Left kidney (tissue), 8 donors: ENCODE results near the gene NCOA3. TPM values are rescaled to one million over a fixed set of nuclear protein-coding genes. Genes with fewer than 3 reads are reported as not detected.
"Not testable (repeated sequence)": the region's sequence is repeated elsewhere in the genome, so short reads cannot be mapped to it uniquely, and the experiment has no call there.

Experiments used
- DNase-seq: peaks from one replicate; pipeline ENCODE4 v3.0.0-alpha.2; 2013
- long read RNA-seq, 8 donors: transcript quantifications; one replicate each; lab custom pipeline, GENCODE V29; 2026
- polyA plus RNA-seq: library from polyadenylated mRNA; unstranded; fragments of 120-200 nt; gene quantifications from one replicate; pipeline ENCODE4 v1.2.1, GENCODE V29; 2013; ENCODE audit not compliant: insufficient read length

The NCOA3 gene
- polyA plus RNA-seq = 46.3 TPM
- long read RNA-seq, donor 1, partial matches to known transcripts = 50 of 58 reads
- long read RNA-seq, donor 1, other reads (novel, unspliced or antisense) = 8 of 58 reads
- long read RNA-seq, donor 2 = 0 reads
- long read RNA-seq, donor 3 = 0 reads
- long read RNA-seq, donor 4 = 0 reads
- long read RNA-seq, donor 5, partial matches to known transcripts = 7 of 7 reads
- long read RNA-seq, donor 5, other reads (novel, unspliced or antisense) = 0 of 7 reads
- long read RNA-seq, donor 6, partial matches to known transcripts = 19 of 19 reads
- long read RNA-seq, donor 6, other reads (novel, unspliced or antisense) = 0 of 19 reads
- long read RNA-seq, donor 7, partial matches to known transcripts = 35 of 35 reads
- long read RNA-seq, donor 7, other reads (novel, unspliced or antisense) = 0 of 35 reads
- long read RNA-seq, donor 8 = 0 reads

DNA sequence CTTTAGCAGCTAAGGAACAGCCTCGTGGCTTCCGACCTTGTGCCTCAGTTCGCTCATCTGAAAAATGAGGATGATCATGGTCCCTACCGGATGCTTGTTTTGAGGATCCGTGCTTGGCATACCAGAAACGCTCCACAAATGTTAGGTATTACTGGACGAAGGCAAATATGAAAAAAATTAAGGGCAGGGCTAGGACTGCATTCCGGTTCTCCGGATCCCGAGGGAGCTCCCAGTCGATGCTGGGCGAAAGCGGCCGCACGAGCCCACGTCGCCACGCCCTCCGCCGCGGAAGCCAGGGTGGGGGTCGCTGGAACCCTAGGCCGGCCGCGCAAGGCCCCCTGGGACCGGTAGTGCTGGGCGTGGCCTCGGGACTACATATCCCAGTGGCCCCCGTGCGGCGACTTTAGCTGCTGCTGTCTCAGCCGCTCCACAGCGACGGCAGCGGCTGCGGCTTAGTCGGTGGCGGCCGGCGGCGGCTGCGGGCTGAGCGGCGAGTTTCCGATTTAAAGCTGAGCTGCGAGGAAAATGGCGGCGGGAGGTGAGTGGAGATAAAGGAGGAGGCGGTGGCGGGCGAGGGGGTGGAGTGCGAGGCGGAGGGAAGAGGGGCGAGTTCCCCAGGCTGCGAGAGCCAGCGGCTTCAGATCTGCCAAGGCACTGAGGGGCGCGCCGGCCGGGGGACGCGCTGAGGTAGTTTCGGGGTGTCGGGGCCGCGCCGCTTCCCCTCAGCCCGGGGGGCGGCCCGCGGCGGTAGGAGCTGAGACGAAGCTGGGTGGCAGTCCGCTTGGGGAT lies at the start of gene NCOA3:
NCOA3 (plus strand) TSS at position 406 of the 789 bp plus-strand sequence. CDS start 120,361 bp downstream, outside the sequence.
- peak; percentile 96 for DNase-seq

DNA sequence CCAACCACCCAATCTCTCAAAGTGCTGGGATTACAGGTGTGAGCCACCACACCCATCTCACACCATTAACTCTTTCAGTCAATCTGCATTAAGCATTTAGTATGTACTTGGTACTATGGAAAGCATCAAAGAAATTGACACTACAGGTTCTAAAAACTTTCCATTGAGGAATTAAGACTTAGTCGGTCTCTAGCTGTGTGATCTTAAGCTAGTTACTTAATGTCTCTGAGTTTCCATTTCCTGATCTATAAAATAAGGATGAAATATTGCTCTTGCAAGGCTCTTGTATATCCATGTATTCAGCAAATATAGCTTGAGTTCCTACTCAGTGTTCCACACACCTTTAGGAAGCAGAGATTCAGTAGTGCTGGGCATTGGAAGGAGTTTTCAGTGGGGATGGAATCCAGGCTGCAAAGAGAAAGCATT lies 48.9 kb upstream of the NCOA3 start:
- no peak for DNase-seq

- no peak for DNase-seq
These were observed 48.4 kb upstream of the NCOA3 start for GRCh38 chr20:47453167-47453782.

- DNase-seq = no peak
These were observed 47.2 kb upstream of the NCOA3 start for GRCh38 chr20:47454298-47455132.

GRCh38 chr20:47455133-47456040 lies 46.3 kb upstream of the NCOA3 start:
- no peak for DNase-seq

- DNase-seq = no peak
These were observed 45.6 kb upstream of the NCOA3 start for GRCh38 chr20:47456041-47456537.

DNA sequence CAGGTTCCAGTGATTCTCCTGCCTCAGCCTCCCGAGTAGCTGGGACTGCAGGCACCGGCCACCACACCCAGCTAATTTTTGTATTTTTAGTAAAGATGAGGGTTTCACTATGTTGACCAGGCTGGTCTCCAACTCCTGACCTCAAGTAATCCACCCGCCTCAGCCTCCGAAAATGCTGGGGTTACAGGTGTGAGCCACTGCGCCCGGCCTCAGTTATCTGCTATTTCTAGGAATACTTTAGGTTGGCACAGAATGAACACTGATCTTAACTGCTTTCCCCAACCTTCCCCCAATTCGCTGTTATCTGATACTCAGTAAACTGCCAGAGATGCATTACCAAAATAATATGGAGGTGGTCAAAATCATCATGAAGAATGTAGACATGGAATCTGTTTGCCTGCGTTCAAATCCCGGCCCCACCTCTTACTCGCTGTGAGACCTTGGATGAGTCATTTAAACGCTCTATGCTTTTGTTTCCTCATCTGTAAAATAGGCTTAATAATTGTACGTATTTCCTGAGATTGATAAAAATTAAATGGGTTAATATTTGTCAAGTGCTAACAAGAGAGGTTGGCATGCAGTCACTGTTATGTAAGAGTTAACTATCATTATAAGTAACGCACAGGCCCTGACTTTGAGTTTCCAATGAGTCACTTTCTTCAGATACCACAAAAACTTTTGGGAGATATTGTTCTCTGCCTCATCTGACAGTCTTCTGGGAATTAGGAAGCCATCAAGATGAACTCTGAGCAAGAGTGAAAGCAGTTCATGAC lies 44.5 kb upstream of the NCOA3 start:
- no peak for DNase-seq

GRCh38 chr20:47458280-47459050 lies 43.2 kb upstream of the NCOA3 start:
- DNase-seq = not testable (repeated sequence)

- DNase-seq = no peak
These were observed 42.2 kb upstream of the NCOA3 start for GRCh38 chr20:47459344-47460073.

GRCh38 chr20:47460761-47461112 lies 41.0 kb upstream of the NCOA3 start:
- not testable (repeated sequence) for DNase-seq

DNA sequence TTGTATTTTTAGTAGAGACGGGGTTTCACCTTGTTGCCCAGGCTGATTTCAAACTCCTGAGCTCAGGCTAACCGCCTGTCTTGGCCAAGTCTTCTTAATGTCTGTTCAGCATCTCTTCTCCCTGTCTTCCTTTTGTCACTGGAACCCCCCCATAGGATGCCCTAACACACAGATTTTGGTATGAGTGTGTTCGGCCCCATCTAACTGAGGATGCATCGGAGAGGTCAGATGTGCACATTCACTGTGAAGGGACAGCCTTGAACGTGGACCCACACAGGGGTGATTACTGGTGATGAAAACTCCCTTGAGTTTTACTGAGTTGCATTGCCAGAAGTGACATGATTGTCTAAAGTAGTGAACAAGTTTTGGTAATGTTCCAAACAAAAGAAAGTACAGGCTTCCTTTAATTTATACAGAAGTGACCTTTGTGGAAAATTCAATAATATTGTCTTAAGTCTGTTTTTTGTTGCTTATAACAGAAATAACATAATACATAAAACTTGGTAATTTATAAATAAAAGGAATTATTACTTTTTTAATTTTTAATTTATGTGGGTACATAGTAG lies 40.5 kb upstream of the NCOA3 start:
- DNase-seq = no peak

DNA sequence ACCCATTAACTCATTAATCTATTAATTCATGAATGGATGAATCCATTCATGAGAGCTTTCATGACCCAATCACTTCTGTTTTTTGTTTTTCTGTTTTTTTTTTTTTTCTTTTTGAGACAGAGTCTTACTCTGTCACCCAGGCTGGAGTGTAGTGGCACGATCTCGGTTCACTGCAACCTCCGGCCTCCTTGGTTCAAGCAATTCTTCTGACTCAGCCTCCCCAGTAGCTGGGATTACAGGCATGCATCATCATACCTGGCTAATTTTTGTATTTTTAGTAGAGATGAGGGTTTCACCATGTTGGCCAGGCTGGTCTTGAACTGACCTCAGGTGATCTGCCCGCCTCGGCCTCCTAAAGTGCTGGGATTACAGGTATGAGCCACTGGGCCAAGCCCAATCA lies 39.8 kb upstream of the NCOA3 start:
- DNase-seq = not testable (repeated sequence)

DNA sequence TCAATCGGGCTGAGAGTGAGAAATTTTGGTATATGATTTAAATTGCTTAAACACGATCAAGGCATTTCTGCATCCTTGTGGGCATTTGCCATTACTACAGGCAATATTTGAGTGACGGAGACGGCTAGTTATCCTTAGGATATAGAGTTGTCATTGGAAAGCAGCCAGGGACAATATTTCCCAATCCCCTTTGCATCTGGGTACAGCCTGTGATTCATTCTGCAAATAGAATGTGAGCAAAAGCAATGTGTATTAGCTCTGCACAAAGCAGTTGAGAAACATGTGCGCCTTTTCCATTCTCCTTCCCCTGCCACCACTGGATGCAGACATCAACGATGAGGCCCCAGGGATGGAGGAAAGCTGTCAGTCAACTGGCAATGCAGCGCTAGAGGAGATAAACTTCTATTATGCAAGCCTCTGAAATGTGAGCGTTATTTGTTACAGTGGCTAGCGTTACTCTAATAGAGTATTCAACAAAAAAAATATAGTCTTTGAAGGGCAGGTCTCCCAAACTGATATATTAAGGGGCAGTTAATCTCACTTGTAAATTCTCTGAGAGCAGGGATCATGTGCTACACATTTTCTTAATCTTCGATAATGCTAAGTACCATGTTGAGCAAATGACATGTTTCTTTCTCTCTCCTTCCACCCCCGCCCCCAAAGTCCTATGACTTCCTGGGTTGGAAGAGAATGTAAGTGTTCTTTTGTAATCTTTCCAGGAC lies 37.1 kb upstream of the NCOA3 start:
- DNase-seq = no peak

GRCh38 chr20:47465335-47466090 lies 36.2 kb upstream of the NCOA3 start:
- DNase-seq = no peak

DNA sequence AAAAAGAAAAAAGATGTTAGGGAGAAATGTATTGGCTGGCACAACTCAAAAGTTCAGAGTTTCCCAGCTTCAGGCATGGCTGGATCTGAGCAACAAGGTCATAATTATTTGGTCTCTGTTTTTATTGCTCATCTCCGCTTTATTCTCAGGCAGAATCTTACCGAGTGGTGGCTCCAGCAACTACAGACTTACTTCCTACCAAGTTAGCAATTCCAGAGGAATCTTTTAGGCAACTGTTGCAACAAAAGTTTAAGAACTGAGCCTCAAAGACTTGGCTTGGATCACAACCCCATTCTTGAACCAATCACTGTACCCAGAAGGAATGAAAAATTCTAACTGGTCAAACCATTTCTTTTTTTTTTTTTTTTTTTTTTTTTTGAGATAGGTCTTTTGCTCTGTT lies 35.5 kb upstream of the NCOA3 start:
- DNase-seq = no peak
